A549 (cell line): Measurements from ENCODE around the gene ARAP3.

ENCODE experiments used
- CHD2 ChIP-seq: fragments of 150-350 bp; IDR thresholded peaks from 2 replicates; pipeline ENCODE4 v1.6.1; 2014; ENCODE audit warnings: low read length; ENCODE audit not compliant: partially characterized antibody
- EP300 ChIP-seq, 2 experiments: fragments of >200 bp; sonication (Bioruptor Twin); formaldehyde crosslinking; IDR thresholded peaks; 2 replicates in 1 of 2; 3 replicates in 1 of 2; pipeline ENCODE4 v1.6.1; 2016 to 2017
- ESRRA ChIP-seq: fragments of 150-350 bp; IDR thresholded peaks from 2 replicates; pipeline ENCODE4 v1.6.1; 2014; ENCODE audit warnings: mild to moderate bottlenecking, low read length, borderline replicate concordance
- HOXA7 ChIP-seq: fragments of 250-450 bp; sonication (Bioruptor Pico); IDR thresholded peaks from 2 replicates; pipeline ENCODE4 v1.5.0; 2020; ENCODE audit warnings: mild to moderate bottlenecking, moderate library complexity
- JUN ChIP-seq, 2 experiments: fragments of >200 bp; sonication (Bioruptor Twin); formaldehyde crosslinking; IDR thresholded peaks; 2 replicates in 1 of 2; 3 replicates in 1 of 2; pipeline ENCODE4 v1.6.1; 2016 to 2017
- MAFK ChIP-seq: fragments of 450-650 bp; IDR thresholded peaks from 2 replicates; pipeline ENCODE4 v1.6.1; 2014; ENCODE audit not compliant: partially characterized antibody
- NR3C1 ChIP-seq: fragments of >200 bp; sonication (Bioruptor Twin); formaldehyde crosslinking; IDR thresholded peaks from 3 replicates; pipeline ENCODE4 v1.6.1; 2017
- PHF8 ChIP-seq: fragments of 200-600 bp; sonication (generic); IDR thresholded peaks from 2 replicates; pipeline ENCODE4 v1.6.1; 2016; ENCODE audit warnings: low read depth, mild to moderate bottlenecking, antibody characterized with exemption, moderate library complexity, borderline replicate concordance
- POLR2A ChIP-seq: IDR thresholded peaks from 2 replicates; pipeline ENCODE4 v1.6.1; 2012; ENCODE audit warnings: mild to moderate bottlenecking, low read length
- RAD21 ChIP-seq, 2 experiments: fragments of >200 bp in 1 of 2; sonication (Bioruptor Twin) in 1 of 2; formaldehyde crosslinking in 1 of 2; IDR thresholded peaks in 1 of 2; conservative IDR thresholded peaks in 1 of 2; 2 replicates in 1 of 2; 3 replicates in 1 of 2; pipeline ENCODE4 v1.6.1; 2012 to 2018; ENCODE audit warnings: inconsistent platforms in 1 of 2
- RARB ChIP-seq: fragments of 250-450 bp; sonication (Bioruptor Pico); IDR thresholded peaks from 2 replicates; pipeline ENCODE4 v1.8.0; 2021; ENCODE audit warnings: mild to moderate bottlenecking, moderate library complexity
- TF ChIP-seq, protein P1 (sequence below): fragments of >200 bp; sonication (Bioruptor Twin); formaldehyde crosslinking; IDR thresholded peaks from 3 replicates; pipeline ENCODE4 v1.5.1; 2016
- TF ChIP-seq, protein P2 (sequence below): fragments of 250-450 bp; sonication (Bioruptor Pico); IDR thresholded peaks from 2 replicates; pipeline ENCODE4 v1.5.0; 2021; ENCODE audit warnings: mild to moderate bottlenecking, moderate library complexity, borderline replicate concordance

DNA sequence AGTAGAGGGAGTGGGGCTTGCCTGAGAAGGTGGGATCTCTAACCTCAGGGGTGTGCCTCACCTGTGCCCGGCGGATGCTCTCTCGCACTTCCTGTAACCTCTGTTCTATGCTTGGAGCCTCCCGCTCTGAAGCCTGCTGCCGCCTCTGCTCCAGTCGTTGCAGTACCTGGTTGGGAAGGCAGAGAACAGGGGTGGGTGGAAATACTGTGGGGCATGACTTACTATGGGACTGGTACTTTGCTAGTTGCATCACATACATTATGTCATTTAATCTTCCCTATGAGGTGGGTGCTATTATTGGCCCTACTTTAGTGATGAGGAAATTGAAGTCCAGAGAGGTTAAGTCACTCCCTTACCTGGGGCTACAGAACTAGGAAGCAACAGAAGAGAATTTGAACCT lies 36.0 kb downstream of the ARAP3 start:
- TF ChIP-seq RAD21 (conservative IDR thresholded peaks at IDR 0.05 in 1 of 2, IDR thresholded peaks at IDR 0.05 in 1 of 2) = no peak
- TF ChIP-seq, protein P1, sequence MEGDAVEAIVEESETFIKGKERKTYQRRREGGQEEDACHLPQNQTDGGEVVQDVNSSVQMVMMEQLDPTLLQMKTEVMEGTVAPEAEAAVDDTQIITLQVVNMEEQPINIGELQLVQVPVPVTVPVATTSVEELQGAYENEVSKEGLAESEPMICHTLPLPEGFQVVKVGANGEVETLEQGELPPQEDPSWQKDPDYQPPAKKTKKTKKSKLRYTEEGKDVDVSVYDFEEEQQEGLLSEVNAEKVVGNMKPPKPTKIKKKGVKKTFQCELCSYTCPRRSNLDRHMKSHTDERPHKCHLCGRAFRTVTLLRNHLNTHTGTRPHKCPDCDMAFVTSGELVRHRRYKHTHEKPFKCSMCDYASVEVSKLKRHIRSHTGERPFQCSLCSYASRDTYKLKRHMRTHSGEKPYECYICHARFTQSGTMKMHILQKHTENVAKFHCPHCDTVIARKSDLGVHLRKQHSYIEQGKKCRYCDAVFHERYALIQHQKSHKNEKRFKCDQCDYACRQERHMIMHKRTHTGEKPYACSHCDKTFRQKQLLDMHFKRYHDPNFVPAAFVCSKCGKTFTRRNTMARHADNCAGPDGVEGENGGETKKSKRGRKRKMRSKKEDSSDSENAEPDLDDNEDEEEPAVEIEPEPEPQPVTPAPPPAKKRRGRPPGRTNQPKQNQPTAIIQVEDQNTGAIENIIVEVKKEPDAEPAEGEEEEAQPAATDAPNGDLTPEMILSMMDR = no peak
- TF ChIP-seq JUN (IDR thresholded peaks at IDR 0.05) = no peak
- no peak for TF ChIP-seq NR3C1
- no peak for TF ChIP-seq PHF8
- no peak for TF ChIP-seq CHD2
- TF ChIP-seq ESRRA = no peak
- no peak for TF ChIP-seq MAFK
- no peak for TF ChIP-seq EP300 (IDR thresholded peaks at IDR 0.05)
- no peak for TF ChIP-seq POLR2A
- no peak for TF ChIP-seq HOXA7 (CRISPR knock-in tag)
- no peak for TF ChIP-seq RARB (CRISPR knock-in tag)
- TF ChIP-seq, protein P2, sequence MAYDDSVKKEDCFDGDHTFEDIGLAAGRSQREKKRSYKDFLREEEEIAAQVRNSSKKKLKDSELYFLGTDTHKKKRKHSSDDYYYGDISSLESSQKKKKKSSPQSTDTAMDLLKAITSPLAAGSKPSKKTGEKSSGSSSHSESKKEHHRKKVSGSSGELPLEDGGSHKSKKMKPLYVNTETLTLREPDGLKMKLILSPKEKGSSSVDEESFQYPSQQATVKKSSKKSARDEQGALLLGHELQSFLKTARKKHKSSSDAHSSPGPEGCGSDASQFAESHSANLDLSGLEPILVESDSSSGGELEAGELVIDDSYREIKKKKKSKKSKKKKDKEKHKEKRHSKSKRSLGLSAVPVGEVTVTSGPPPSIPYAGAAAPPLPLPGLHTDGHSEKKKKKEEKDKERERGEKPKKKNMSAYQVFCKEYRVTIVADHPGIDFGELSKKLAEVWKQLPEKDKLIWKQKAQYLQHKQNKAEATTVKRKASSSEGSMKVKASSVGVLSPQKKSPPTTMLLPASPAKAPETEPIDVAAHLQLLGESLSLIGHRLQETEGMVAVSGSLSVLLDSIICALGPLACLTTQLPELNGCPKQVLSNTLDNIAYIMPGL (CRISPR knock-in tag) = no peak
